Heart left ventricle (tissue), 16 donors: Measurements from ENCODE around the gene GGT6. TPM values are rescaled to one million over a fixed set of nuclear protein-coding genes. Genes with fewer than 3 reads are reported as not detected.

Experiments used
- ATAC-seq, 4 donors: fragments of 200-7000 bp; cut with Tn5 transposase; one replicate each; pipeline ENCODE4 v1.9.1; 2020 to 2022; ENCODE audit warnings: moderate library complexity in 4 of 4, mild to moderate bottlenecking in 3 of 4, moderate number of reproducible peaks in 1 of 4
- DNase-seq, 5 donors: peaks; one replicate each; pipeline ENCODE4 v3.0.0-alpha.2; 2020
- H3K27ac ChIP-seq, 12 donors: fragments of 200-600 bp; sonication (generic) in 4 of 12; one replicate each; pipeline versions ENCODE4 v1.5.0 to v1.8.0; 2016 to 2022; ENCODE audit warnings: mild to moderate bottlenecking in 2 of 12
- H3K27me3 ChIP-seq, 9 donors: fragments of 200-600 bp; sonication (generic) in 2 of 9; one replicate each; pipeline versions ENCODE4 v1.5.1 to v1.8.0; 2016 to 2022; ENCODE audit warnings: mild to moderate bottlenecking in 3 of 9
- H3K36me3 ChIP-seq, 9 donors: fragments of 200-600 bp; sonication (generic) in 2 of 9; one replicate each; pipeline versions ENCODE4 v1.5.0 to v1.8.0; 2018 to 2022; ENCODE audit warnings: mild to moderate bottlenecking in 2 of 9
- H3K4me1 ChIP-seq, 12 donors: fragments of 200-600 bp; sonication (generic) in 4 of 12; one replicate each; pipeline versions ENCODE4 v1.5.0 to v1.8.0; 2016 to 2022; ENCODE audit warnings: mild to moderate bottlenecking in 3 of 12
- H3K4me3 ChIP-seq, 12 donors: fragments of 200-600 bp; sonication (generic) in 4 of 12; one replicate each; pipeline versions ENCODE4 v1.5.0 to v1.8.0; 2017 to 2022; ENCODE audit warnings: mild to moderate bottlenecking in 9 of 12, moderate library complexity in 4 of 12
- H3K9me3 ChIP-seq, 12 donors: fragments of 200-600 bp; sonication (generic) in 4 of 12; one replicate each; pipeline versions ENCODE4 v1.5.0 to v1.8.0; 2016 to 2022; ENCODE audit warnings: mild to moderate bottlenecking in 1 of 12
- CTCF ChIP-seq, 12 donors: fragments of 200-600 bp; sonication (generic) in 4 of 12; IDR thresholded peaks; one replicate each; pipeline versions ENCODE4 v1.5.0 to v1.8.0; 2018 to 2022; ENCODE audit warnings: antibody characterized with exemption in 12 of 12, mild to moderate bottlenecking in 5 of 12
- POLR2A ChIP-seq, 2 donors: fragments of 450-650 bp; IDR thresholded peaks; one replicate each; pipeline ENCODE4 v1.6.1; 2017; ENCODE audit warnings: antibody characterized with exemption in 2 of 2, mild to moderate bottlenecking in 2 of 2, moderate library complexity in 2 of 2
- WGBS, 4 donors: extraction: QIAGEN DNeasy Blood & Tissue Kit in 2 of 4; methylation state at CpG; one replicate each; pipeline versions ENCODE4 v1.1.5 to v1.1.7; 2013 to 2018; 5-methylcytosine and 5-hydroxymethylcytosine counted together
- intact Hi-C, 10 donors: fragments of 100-400 bp; cut with DNase I; formaldehyde crosslinking; loops; one replicate each; pipeline versions ENCODE4 v1.11.1 to v1.14.2; 2022
- polyA plus RNA-seq, 2 donors: library from polyadenylated mRNA; stranded (reverse); fragments of 200-250 nt; gene quantifications; one replicate each; pipeline ENCODE4 v1.2.3, GENCODE V29; 2013
- total RNA-seq, 9 donors: library from RNA; depleted of rRNA in 2 of 9; stranded (reverse); fragments of >200 nt in 2 of 9; fragmentation: NEBNext Ultra II Directional in 3 of 9; extraction: Animal tissue kit (Norgen Biotek cat#: 25700) in 3 of 9; gene quantifications; one replicate each; pipeline versions ENCODE4 v1.1.0 to v1.2.4, GENCODE V29; 2016 to 2023
- donor health status: ischemic (EF 13 %, LVEDD 7.1; RV severe dilation, severe dysfunction).
- donor health status: healthy with polysubstance abuse.
- donor health status: DM: no; HTN: yes; CAD: no.
- donor health status: DM: no; HTN: no; CAD: no.
- donor health status: ischemic (EF 25% LVEDD 6.9; RV normal size, moderate dysfunction).
- donor health status: ischemic (EF 25% LVEDD 5.7; RV mildly dilated, moderate dysfunction).
- donor health status: healthy.
- donor health status: DM: yes; HTN: yes; CAD: no.
- donor health status: ischemic (EF 35%, LVEDD 5.7; RV mildly dilated, moderate dysfunction).
- donor health status: nonischemic (EF 11% LVEDD 7.7; RV severe dilation, severe dysfunction).
- donor health status: DM: yes; HTN: yes; CAD: no.
- donor health status: PGD.
- donor health status: ischemic (EF 29% LVEDD 5.4; RV normal size, mild dysfunction).
- donor health status: nonischemic (EF 23%, LVEDD 6.1; RV moderate dilation, normal function).

GGT6 gene
- total and polyA plus RNA-seq, 11 donors: not detected

GRCh38 chr17:4559966-4560365 lies 411 bp downstream of the GGT6 start:
- no peaks in the 10 kb centered on the region for H3K36me3 ChIP-seq
- no peak for TF ChIP-seq CTCF (IDR thresholded peaks at IDR 0.05)
- no peak for TF ChIP-seq POLR2A (IDR thresholded peaks at IDR 0.05)
- ATAC-seq (no peak), DNase-seq (no peak)
- no peaks in the 10 kb centered on the region for H3K9me3 ChIP-seq
- H3K27ac ChIP-seq: no peak overlapping the region
- H3K4me1 ChIP-seq: peaks cover 0 to 20% (median 8%) of the 10 kb centered on the region in 12 donors
- WGBS, 4 donors: 95 to 100% (median 96%) methylated on average over 2 to 5 of the region's 5 CpGs
- intact Hi-C loops: loop anchor here in 5 of 10 donors (5.0 to 10.0 kb wide), 3 partner anchors 138 to 335 kb away; partner anchors contain the start of gene C17orf107 (in 1 of the 5)
- no peak overlapping the region for H3K4me3 ChIP-seq
- H3K27me3 ChIP-seq: no peaks in the 10 kb centered on the region

GRCh38 chr17:4559139-4559791 lies 1.1 kb downstream of the GGT6 start:
- WGBS, 4 donors: 68 to 77% (median 72%) methylated on average over 16 to 17 of the region's 17 CpGs
- H3K4me3 ChIP-seq: no peak overlapping the region
- no peak overlapping the region for H3K27ac ChIP-seq
- H3K4me1 ChIP-seq: peaks cover 3 to 27% (median 14%) of the 10 kb centered on the region in 12 donors
- ATAC-seq (no peak), DNase-seq (peak in 1 of 5 donors; percentile 14)
- no peaks in the 10 kb centered on the region for H3K9me3 ChIP-seq
- intact Hi-C loops: loop anchor here in 2 of 10 donors (5.0 kb wide), 1 partner anchor 137 kb away; no protein-coding TSS in a partner anchor
- no peaks in the 10 kb centered on the region for H3K36me3 ChIP-seq
- no peaks in the 10 kb centered on the region for H3K27me3 ChIP-seq
- TF ChIP-seq POLR2A (IDR thresholded peaks at IDR 0.05) (no peak), CTCF (IDR thresholded peaks at IDR 0.05) (no peak)

- intact Hi-C loops: loop anchor here in 2 of 10 donors (5.0 kb wide), 1 partner anchor 136 kb away; no protein-coding TSS in a partner anchor
- 92 to 95% (median 94%) methylated on average over 17 to 24 of the region's 24 CpGs for WGBS, 4 donors
- TF ChIP-seq CTCF (IDR thresholded peaks at IDR 0.05) (no peak), POLR2A (IDR thresholded peaks at IDR 0.05) (no peak)
Measured at GRCh38 chr17:4558347-4558971, 1.9 kb downstream of the GGT6 start.

More at GRCh38 chr17:4558347-4558971, 1.9 kb downstream of the GGT6 start:
- DNase-seq (peak in 1 of 5 donors; percentile 18), ATAC-seq (no peak)
- Histone ChIP-seq H3K4me3 (no peak overlapping the region), H3K27me3 (no peaks in the 10 kb centered on the region), H3K4me1 (peaks cover 3 to 33% (median 19%) of the 10 kb centered on the region in 12 donors), H3K27ac (no peak overlapping the region), H3K36me3 (peaks cover 0 to 3% (median under 1%) of the 10 kb centered on the region in 9 donors), H3K9me3 (no peaks in the 10 kb centered on the region)
